NB4 (cell line): ENCODE results near the gene FOXO4.

Experiments
- CTCF ChIP-seq: IDR thresholded peaks from one replicate; pipeline ENCODE4 v1.5.1; 2012; ENCODE audit warnings: low read depth, low read length
- MYC ChIP-seq: IDR thresholded peaks from 2 replicates; pipeline ENCODE4 v1.6.1; 2011; ENCODE audit warnings: low read depth, low read length
- TF ChIP-seq, protein P1 (sequence below): IDR thresholded peaks from 2 replicates; pipeline ENCODE4 v1.6.1; 2011; ENCODE audit warnings: low read depth, low read length

GRCh38 chrX:71118985-71119535 lies 23.4 kb downstream of the FOXO4 start:
- TF ChIP-seq, protein P1, sequence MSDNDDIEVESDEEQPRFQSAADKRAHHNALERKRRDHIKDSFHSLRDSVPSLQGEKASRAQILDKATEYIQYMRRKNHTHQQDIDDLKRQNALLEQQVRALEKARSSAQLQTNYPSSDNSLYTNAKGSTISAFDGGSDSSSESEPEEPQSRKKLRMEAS: no peak
- TF ChIP-seq CTCF: no peak
- TF ChIP-seq MYC: no peak
